Measurements from ENCODE around the gene FGD1.

Gene FGD1

DNA sequence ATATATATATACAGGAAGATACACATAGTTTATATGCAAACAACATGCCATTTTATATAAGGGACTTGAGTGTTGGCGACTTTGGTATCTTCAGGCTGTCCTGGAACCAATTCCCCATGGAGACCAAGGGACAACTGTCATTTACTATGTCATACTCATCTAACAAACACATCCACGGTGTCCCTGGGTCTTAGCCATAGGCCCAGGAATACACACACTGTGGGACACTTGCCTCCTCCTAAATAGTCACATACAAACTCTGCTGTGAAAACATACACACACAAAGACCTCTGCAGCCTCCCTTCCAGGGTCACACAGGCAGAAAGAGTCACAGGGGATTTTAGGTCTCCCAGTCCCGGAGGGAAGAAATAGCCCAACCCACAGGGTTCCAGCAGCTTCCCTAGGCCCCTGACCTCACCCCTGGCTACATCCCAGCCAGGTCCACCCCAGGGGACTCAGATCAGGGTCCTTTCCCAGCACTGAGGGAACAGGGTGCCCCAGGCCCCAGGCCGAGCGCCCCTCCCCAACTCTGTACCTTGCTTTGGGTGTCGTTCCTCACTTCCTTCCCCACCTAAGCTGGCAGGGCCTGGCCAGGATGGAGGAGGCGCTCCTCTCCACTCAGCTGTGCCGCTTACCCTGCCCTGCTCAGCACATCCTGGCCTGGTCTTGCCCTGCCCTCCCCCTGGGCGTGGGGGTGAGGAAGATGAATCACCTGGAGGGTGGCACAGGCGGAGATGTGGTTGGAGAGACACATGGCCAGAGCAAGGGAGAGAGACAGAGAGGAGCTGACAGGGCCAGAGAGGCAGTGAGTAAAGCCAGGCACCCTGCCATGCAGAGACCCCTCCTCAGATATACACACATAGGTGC lies 21.8 kb downstream of the FGD1 start:
- in situ Hi-C loops (cut with MboI; ENCODE audit: low sequenced_read_pairs), result no loop called here

GRCh38 chrX:54470054-54470760 lies 25.8 kb downstream of the FGD1 start:
- in situ Hi-C loops (cut with MboI; ENCODE audit: low sequenced_read_pairs), result no loop called here

GRCh38 chrX:54452920-54453319 lies 43.1 kb downstream of the FGD1 start:
- in situ Hi-C loops (cut with MboI; ENCODE audit: low sequenced_read_pairs), result no loop called here

- in situ Hi-C loops (cut with MboI; ENCODE audit: low sequenced_read_pairs), result no loop called here
Measured at GRCh38 chrX:54449929-54450328, 46.1 kb downstream of the FGD1 start.

DNA sequence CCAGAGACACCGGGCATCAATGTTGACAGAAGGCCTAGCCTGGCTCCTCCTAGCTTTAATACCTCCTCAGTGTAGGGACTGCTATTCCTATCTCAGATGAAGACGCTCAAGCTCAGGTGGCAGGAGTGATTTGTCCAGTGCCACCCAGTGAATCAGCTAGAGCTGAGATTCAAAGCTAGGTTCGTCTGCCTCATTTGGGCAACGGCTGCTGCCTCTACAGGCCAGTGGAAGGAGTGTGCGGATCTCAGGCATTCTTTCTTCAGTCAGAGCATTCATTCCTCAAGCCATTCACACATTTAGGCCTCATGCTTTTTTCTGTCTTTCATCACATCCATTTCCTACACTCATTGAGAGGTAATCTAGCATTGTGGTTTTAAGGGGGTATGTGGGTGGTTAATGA lies 48.6 kb downstream of the FGD1 start:
- in situ Hi-C loops (cut with MboI; ENCODE audit: low sequenced_read_pairs), result no loop called here

- in situ Hi-C loops (cut with MboI; ENCODE audit: low sequenced_read_pairs), result no loop called here
Measured at GRCh38 chrX:54446084-54446483, 50.0 kb downstream of the FGD1 start.

GRCh38 chrX:54444752-54445151 lies 51.3 kb downstream of the FGD1 start:
- in situ Hi-C loops (cut with MboI; ENCODE audit: low sequenced_read_pairs), result no loop called here

GRCh38 chrX:54442790-54443189 lies 53.2 kb downstream of the FGD1 start:
- in situ Hi-C loops (cut with MboI; ENCODE audit: low sequenced_read_pairs), result no loop called here

GRCh38 chrX:54439960-54440871 lies 55.8 kb downstream of the FGD1 start, which contains the start of gene TSR2:
Gene TSR2, plus strand, starts transcription at chrX:54440404. Its CDS starts 18 bp downstream, at chrX:54440422.
- in situ Hi-C loops (cut with MboI; ENCODE audit: low sequenced_read_pairs), result no loop called here

- in situ Hi-C loops (cut with MboI; ENCODE audit: low sequenced_read_pairs), result no loop called here
Measured at GRCh38 chrX:54435121-54435520, 60.9 kb downstream of the FGD1 start.

DNA sequence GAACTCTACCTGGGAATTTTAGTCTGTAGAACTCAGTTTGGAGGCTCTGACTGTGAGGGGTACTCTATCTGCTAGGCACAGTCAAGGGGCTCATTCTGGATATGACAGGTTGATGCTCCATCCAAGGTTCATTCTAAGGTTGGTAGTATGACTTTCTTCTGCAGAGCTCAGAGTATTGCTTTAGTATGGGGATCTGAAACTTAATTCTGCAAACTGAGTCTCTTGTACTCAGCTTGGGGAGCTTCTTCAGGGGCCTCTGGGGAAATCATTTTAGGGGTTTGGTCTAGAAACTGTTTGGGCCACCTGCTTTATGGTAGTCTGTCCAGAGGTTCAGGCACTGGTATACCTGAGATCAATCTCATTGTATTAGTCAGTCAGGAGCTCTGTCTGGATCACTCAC lies 65.5 kb downstream of the FGD1 start:
- in situ Hi-C loops (cut with MboI; ENCODE audit: low sequenced_read_pairs), result no loop called here

- in situ Hi-C loops (cut with MboI; ENCODE audit: low sequenced_read_pairs), result no loop called here
Measured at GRCh38 chrX:54427837-54428424, 68.1 kb downstream of the FGD1 start.

DNA sequence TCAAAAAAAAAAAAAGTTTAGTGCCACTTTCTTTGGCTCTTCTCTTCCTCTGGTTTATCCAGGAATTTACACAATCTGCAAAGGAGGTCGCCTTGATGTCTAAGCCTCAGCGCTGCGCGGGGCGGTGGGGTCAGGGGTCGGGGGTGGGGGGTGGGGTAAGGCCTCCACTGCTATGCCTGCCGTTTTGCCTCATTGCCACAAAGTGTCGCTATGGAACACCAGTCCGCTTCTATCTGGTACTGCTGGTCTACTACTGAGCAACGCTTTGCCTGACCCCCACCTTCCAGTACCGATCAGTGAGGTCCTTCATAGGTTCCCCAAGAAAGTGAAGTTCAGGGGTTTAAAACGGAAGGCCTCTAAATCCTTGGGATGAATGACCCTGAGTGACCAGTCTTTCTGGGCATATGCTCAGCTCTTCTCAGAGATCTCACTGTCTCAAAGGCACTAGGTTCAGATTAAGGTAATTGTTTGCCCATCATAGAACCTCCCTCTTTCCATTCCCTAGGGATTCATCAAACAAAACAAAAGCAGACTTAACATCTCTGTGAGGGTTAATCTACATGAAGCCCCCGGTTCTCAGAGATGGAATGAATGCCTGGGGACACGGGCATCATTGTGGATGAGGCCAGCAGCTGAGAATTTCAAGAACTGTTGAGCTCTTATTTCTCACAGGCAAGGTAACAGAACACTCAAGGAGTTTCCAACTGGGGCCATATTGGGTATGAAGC lies 72.7 kb downstream of the FGD1 start:
- in situ Hi-C loops (cut with MboI; ENCODE audit: low sequenced_read_pairs), result no loop called here

GRCh38 chrX:54422168-54422567 lies 73.9 kb downstream of the FGD1 start:
- in situ Hi-C loops (cut with MboI; ENCODE audit: low sequenced_read_pairs), result no loop called here

- in situ Hi-C loops (cut with MboI; ENCODE audit: low sequenced_read_pairs), result no loop called here
Measured at GRCh38 chrX:54419559-54420302, 76.3 kb downstream of the FGD1 start.

GRCh38 chrX:54416965-54417364 lies 79.1 kb downstream of the FGD1 start:
- in situ Hi-C loops (cut with MboI; ENCODE audit: low sequenced_read_pairs), result no loop called here

GRCh38 chrX:54415534-54416350 lies 80.3 kb downstream of the FGD1 start:
- in situ Hi-C loops (cut with MboI; ENCODE audit: low sequenced_read_pairs), result no loop called here

DNA sequence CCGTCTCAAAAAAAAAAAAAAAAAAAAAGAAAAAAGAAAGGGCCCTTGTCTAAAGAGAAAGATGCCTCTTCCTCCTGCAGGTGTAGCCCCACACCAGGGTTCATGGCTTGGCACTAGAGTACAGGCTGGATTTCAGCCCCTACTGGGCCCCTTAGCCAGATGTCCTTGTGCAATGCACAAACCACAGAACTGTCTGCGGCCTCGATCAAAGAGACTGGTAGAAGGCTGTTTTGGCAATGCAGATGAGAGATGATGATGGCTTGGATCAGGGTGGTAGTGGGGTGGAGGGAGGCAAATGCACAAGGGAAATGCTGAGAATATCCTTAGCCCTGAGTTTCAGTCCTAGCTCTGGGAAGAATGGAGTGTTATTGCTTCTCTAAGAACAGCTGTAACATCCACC lies 82.3 kb downstream of the FGD1 start:
- in situ Hi-C loops (cut with MboI; ENCODE audit: low sequenced_read_pairs), result no loop called here

DNA sequence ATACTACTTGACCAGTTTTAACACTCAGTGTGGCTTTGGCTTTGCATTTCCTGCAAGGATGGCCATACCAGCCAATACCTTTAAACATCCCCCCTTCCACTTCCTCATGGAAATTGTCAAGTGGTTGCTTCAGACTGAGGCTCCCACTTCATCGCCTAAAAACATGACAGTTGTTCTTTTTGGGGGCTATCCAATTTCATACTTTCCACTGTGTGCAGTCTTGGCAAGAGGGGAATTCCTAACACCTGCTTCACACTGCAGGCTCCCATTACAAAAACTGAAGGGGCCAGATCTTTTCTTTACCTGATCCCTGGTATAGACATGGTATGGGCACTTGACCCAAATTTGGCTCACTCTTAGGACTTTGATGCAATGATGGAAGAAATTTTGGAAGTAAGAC lies 84.3 kb downstream of the FGD1 start:
- in situ Hi-C loops (cut with MboI; ENCODE audit: low sequenced_read_pairs), result no loop called here
